Measurements from ENCODE around the gene PHACTR1. TPM values are rescaled to one million over a fixed set of nuclear protein-coding genes. Genes with fewer than 3 reads are reported as not detected.

PHACTR1 gene
- total RNA-seq, 1 experiment from 2014 or later = 15.5 TPM

GRCh38 chr6:12955956-12956355, 239.4 kb downstream of the PHACTR1 start (continued):
- TF ChIP-seq, protein P1, sequence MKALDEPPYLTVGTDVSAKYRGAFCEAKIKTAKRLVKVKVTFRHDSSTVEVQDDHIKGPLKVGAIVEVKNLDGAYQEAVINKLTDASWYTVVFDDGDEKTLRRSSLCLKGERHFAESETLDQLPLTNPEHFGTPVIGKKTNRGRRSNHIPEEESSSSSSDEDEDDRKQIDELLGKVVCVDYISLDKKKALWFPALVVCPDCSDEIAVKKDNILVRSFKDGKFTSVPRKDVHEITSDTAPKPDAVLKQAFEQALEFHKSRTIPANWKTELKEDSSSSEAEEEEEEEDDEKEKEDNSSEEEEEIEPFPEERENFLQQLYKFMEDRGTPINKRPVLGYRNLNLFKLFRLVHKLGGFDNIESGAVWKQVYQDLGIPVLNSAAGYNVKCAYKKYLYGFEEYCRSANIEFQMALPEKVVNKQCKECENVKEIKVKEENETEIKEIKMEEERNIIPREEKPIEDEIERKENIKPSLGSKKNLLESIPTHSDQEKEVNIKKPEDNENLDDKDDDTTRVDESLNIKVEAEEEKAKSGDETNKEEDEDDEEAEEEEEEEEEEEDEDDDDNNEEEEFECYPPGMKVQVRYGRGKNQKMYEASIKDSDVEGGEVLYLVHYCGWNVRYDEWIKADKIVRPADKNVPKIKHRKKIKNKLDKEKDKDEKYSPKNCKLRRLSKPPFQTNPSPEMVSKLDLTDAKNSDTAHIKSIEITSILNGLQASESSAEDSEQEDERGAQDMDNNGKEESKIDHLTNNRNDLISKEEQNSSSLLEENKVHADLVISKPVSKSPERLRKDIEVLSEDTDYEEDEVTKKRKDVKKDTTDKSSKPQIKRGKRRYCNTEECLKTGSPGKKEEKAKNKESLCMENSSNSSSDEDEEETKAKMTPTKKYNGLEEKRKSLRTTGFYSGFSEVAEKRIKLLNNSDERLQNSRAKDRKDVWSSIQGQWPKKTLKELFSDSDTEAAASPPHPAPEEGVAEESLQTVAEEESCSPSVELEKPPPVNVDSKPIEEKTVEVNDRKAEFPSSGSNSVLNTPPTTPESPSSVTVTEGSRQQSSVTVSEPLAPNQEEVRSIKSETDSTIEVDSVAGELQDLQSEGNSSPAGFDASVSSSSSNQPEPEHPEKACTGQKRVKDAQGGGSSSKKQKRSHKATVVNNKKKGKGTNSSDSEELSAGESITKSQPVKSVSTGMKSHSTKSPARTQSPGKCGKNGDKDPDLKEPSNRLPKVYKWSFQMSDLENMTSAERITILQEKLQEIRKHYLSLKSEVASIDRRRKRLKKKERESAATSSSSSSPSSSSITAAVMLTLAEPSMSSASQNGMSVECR (CRISPR knock-in tag; IDR thresholded peaks at IDR 0.05; ENCODE audit: borderline replicate concordance) = no peak
- TF ChIP-seq FOXK1 (CRISPR knock-in tag; IDR thresholded peaks at IDR 0.05) (no peak), ZNF138 (CRISPR knock-in tag; conservative IDR thresholded peaks at IDR 0.05) (no peak), TCF7 (CRISPR knock-in tag; IDR thresholded peaks at IDR 0.05; ENCODE audit: low read depth) (no peak), FOXP1 (CRISPR knock-in tag; IDR thresholded peaks at IDR 0.05; ENCODE audit: borderline replicate concordance) (no peak), CTCF (IDR thresholded peaks at IDR 0.05) (no peak)
- TF ChIP-seq, protein P2, sequence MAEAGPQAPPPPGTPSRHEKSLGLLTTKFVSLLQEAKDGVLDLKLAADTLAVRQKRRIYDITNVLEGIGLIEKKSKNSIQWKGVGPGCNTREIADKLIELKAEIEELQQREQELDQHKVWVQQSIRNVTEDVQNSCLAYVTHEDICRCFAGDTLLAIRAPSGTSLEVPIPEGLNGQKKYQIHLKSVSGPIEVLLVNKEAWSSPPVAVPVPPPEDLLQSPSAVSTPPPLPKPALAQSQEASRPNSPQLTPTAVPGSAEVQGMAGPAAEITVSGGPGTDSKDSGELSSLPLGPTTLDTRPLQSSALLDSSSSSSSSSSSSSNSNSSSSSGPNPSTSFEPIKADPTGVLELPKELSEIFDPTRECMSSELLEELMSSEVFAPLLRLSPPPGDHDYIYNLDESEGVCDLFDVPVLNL (CRISPR knock-in tag; IDR thresholded peaks at IDR 0.05; ENCODE audit: borderline replicate concordance, low read depth) = no peak

DNA sequence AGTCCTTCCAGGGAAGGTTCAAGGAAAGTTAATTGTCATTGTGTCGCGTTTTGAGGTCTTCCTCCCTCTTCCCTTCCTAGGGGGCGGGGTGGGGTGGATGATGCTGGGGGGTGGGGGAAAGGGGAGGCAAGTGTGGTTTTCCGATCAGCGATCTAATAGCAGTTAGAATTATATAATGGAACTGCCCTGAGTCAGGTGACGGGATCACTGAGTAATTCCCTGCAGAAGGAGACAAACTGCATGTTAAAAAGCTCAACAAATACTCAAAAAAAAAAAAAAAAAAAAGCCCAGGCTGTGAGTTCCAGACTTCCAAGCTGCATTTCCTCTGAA, 240.4 kb downstream of the PHACTR1 start:
- H3K27ac Mint-ChIP-seq = no peak overlapping the region
- H3K4me3 Mint-ChIP-seq = peak overlapping the region; percentile 67
- no peaks in the 10 kb centered on the region for H3K36me3 Mint-ChIP-seq
- H3K4me1 Mint-ChIP-seq = peaks cover 45% of the 10 kb centered on the region
- H3K27me3 Mint-ChIP-seq (ENCODE audit: low read depth) = peaks cover 75% of the 10 kb centered on the region
- ATAC-seq (no peak), DNase-seq (ENCODE audit: low spot score) (no peak)
- POLR2A ChIA-PET = interaction anchor here (0.5 to 0.9 kb wide), 4 partner anchors 14 to 71 kb away, joined by 3 to 4 read pairs (median 3); no protein-coding TSS in a partner anchor
- no peak for TF ChIP-seq EMX1 (CRISPR knock-in tag; IDR thresholded peaks at IDR 0.05)
- CTCF ChIA-PET = interaction anchor here (0.6 to 1.8 kb wide), 6 partner anchors 56 to 1997 kb away, joined by 3 to 6 read pairs (median 4); no protein-coding TSS in a partner anchor
- no peaks in the 10 kb centered on the region for H3K9me3 Mint-ChIP-seq

DNA sequence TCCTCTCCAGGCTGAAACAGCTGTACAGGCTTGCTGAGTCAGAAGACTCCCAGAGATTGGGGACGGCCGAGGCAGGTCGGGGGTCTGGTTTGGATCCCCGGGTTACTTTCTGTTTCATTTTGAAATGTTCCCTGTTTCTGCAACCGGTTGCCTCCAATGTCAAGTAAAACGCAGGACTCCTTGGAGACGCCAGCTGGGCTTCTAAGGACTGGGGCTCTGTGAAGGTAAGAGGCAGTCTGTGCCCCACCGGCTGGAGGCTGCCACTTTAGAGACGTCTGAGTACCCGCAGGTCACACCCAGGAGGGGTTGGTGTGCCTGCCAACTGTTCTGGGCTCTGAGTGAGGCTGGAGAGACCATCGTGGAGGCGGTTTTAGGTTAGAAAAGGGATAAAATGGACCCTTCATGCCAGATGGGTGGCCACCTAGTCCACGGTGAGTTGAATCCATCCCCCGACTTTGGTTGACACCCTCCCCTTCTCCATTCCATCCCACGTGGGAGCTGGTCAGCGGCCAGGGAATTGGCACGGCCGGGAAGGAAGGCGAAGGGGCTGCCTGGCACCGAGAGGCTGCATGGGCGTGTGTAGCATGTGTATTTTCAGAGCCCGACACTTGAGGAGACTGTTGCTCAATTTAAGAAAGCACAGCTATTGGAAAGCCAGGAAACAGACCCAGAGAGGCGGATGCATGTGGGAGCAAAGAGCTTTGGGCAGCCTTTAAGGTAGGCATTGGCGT, 240.9 kb downstream of the PHACTR1 start:
- CTCF ChIA-PET = interaction anchor here (0.6 to 1.8 kb wide), 10 partner anchors 46 to 1998 kb away, joined by 3 to 12 read pairs (median 4); no protein-coding TSS in a partner anchor
- Mint-ChIP-seq H3K4me3 (peak overlapping the region; percentile 67), H3K36me3 (no peaks in the 10 kb centered on the region), H3K4me1 (peaks cover 43% of the 10 kb centered on the region), H3K27me3 (ENCODE audit: low read depth) (peaks cover 79% of the 10 kb centered on the region), H3K9me3 (no peaks in the 10 kb centered on the region), H3K27ac (no peak overlapping the region)
- POLR2A ChIA-PET = interaction anchor here (0.6 to 0.9 kb wide), 3 partner anchors 14 to 71 kb away, joined by 3 to 4 read pairs (median 3); no protein-coding TSS in a partner anchor
- TF ChIP-seq JUN (CRISPR knock-in tag; IDR thresholded peaks at IDR 0.05) (no peak), SMAD4 (CRISPR knock-in tag; IDR thresholded peaks at IDR 0.05) (no peak), KAT7 (CRISPR knock-in tag; IDR thresholded peaks at IDR 0.05; ENCODE audit: borderline replicate concordance) (no peak), NR3C1 (CRISPR knock-in tag; conservative IDR thresholded peaks at IDR 0.05; ENCODE audit: low read depth) (no peak), ZSCAN18 (CRISPR knock-in tag; IDR thresholded peaks at IDR 0.05) (no peak), ZNF671 (CRISPR knock-in tag; IDR thresholded peaks at IDR 0.05) (no peak)
- TF ChIP-seq, protein P3, sequence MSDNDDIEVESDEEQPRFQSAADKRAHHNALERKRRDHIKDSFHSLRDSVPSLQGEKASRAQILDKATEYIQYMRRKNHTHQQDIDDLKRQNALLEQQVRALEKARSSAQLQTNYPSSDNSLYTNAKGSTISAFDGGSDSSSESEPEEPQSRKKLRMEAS (CRISPR knock-in tag; IDR thresholded peaks at IDR 0.05) = no peak
- DNase-seq (ENCODE audit: low spot score) (peak; percentile 21), ATAC-seq (peak; percentile 32)

All from WTC11 (cell line).